Upper lobe of right lung (tissue), 1 donor: ENCODE measurements around the gene ABCC8. TPM values are rescaled to one million over a fixed set of nuclear protein-coding genes. Genes with fewer than 3 reads are reported as not detected.

ENCODE experiments used
- ATAC-seq: fragments of 200-7000 bp; cut with Tn5 transposase; one replicate; pipeline ENCODE4 v1.9.1; 2020; ENCODE audit warnings: mild to moderate bottlenecking, moderate library complexity
- DNase-seq: peaks from one replicate; pipeline ENCODE4 v3.0.0-alpha.2; 2020
- H3K27ac ChIP-seq: fragments of 200-600 bp; one replicate; pipeline ENCODE4 v1.8.0; 2022
- H3K27me3 ChIP-seq: fragments of 200-600 bp; one replicate; pipeline ENCODE4 v1.8.0; 2022; ENCODE audit warnings: mild to moderate bottlenecking
- H3K36me3 ChIP-seq: fragments of 200-600 bp; one replicate; pipeline ENCODE4 v1.8.0; 2022
- H3K4me1 ChIP-seq: fragments of 200-600 bp; one replicate; pipeline ENCODE4 v1.8.0; 2022
- H3K4me3 ChIP-seq: fragments of 200-600 bp; one replicate; pipeline ENCODE4 v1.8.0; 2022; ENCODE audit warnings: mild to moderate bottlenecking
- H3K9me3 ChIP-seq: fragments of 200-600 bp; one replicate; pipeline ENCODE4 v1.8.0; 2022
- CTCF ChIP-seq: fragments of 200-600 bp; IDR thresholded peaks from one replicate; pipeline ENCODE4 v1.8.0; 2022; ENCODE audit warnings: antibody characterized with exemption
- intact Hi-C: fragments of 100-400 bp; cut with DNase I; formaldehyde crosslinking; loops from one replicate; pipeline ENCODE4 v1.11.0; 2022
- total RNA-seq: library from RNA; stranded (reverse); fragmentation: NEBNext Ultra II Directional; extraction: Animal tissue kit (Norgen Biotek cat#: 25700); gene quantifications from one replicate; pipeline ENCODE4 v1.2.1, GENCODE V29; 2021
- donor health status: DM: no; HTN: yes; CAD: no; lungs with severe emphysema.

Gene ABCC8
- total RNA-seq, 1 donor from 2014 or later, result 4.7 TPM

GRCh38 chr11:17505146-17505545, 28.5 kb upstream of the ABCC8 start:
- ATAC-seq (no peak), DNase-seq (no peak)
- no peaks in the 10 kb centered on the region for H3K4me1 ChIP-seq
- TF ChIP-seq CTCF, result no peak
- no peak overlapping the region for H3K27ac ChIP-seq
- no peaks in the 10 kb centered on the region for H3K9me3 ChIP-seq
- intact Hi-C loops, result loop anchor here (2.0 kb wide), 1 partner anchor 120 kb away; no protein-coding TSS in a partner anchor
- H3K36me3 ChIP-seq, result no peaks in the 10 kb centered on the region
- no peak overlapping the region for H3K4me3 ChIP-seq
- no peaks in the 10 kb centered on the region for H3K27me3 ChIP-seq

GRCh38 chr11:17504330-17505107, 27.9 kb upstream of the ABCC8 start:
- Histone ChIP-seq H3K36me3 (no peaks in the 10 kb centered on the region), H3K9me3 (no peaks in the 10 kb centered on the region), H3K27ac (no peak overlapping the region), H3K4me3 (no peak overlapping the region), H3K27me3 (no peaks in the 10 kb centered on the region), H3K4me1 (no peaks in the 10 kb centered on the region)
- peak; percentile 88 for DNase-seq
- peak; percentile 83 for ATAC-seq
- intact Hi-C loops, result loop anchor here (2.0 kb wide), 1 partner anchor 120 kb away; no protein-coding TSS in a partner anchor
- peak; percentile 93 for TF ChIP-seq CTCF

- no peak for DNase-seq
These were observed 26.0 kb upstream of the ABCC8 start for GRCh38 chr11:17502630-17503029.

GRCh38 chr11:17500673-17501072, 24.0 kb upstream of the ABCC8 start:
- no peaks in the 10 kb centered on the region for H3K4me1 ChIP-seq
- H3K4me3 ChIP-seq, result no peak overlapping the region
- DNase-seq (no peak), ATAC-seq (no peak)
- no peaks in the 10 kb centered on the region for H3K36me3 ChIP-seq
- no peaks in the 10 kb centered on the region for H3K27me3 ChIP-seq
- intact Hi-C loops, result no loop called here
- H3K27ac ChIP-seq, result no peak overlapping the region
- no peak for TF ChIP-seq CTCF
- H3K9me3 ChIP-seq, result no peaks in the 10 kb centered on the region

More at GRCh38 chr11:17502630-17503029, 26.0 kb upstream of the ABCC8 start:
- no peak overlapping the region for H3K4me3 ChIP-seq
- no peak for ATAC-seq
- TF ChIP-seq CTCF, result no peak
- H3K9me3 ChIP-seq, result no peaks in the 10 kb centered on the region
- H3K36me3 ChIP-seq, result no peaks in the 10 kb centered on the region
- intact Hi-C loops, result no loop called here
- H3K4me1 ChIP-seq, result no peaks in the 10 kb centered on the region
- no peak overlapping the region for H3K27ac ChIP-seq
- no peaks in the 10 kb centered on the region for H3K27me3 ChIP-seq

- ATAC-seq (no peak), DNase-seq (no peak)
- Histone ChIP-seq H3K4me3 (no peak overlapping the region), H3K27me3 (no peaks in the 10 kb centered on the region), H3K9me3 (no peaks in the 10 kb centered on the region), H3K4me1 (no peaks in the 10 kb centered on the region), H3K27ac (no peak overlapping the region), H3K36me3 (no peaks in the 10 kb centered on the region)
- TF ChIP-seq CTCF, result no peak
- intact Hi-C loops, result no loop called here
These were observed 21.8 kb upstream of the ABCC8 start for GRCh38 chr11:17498475-17498874.
